T47D (cell line): ENCODE measurements around the gene ITGB5.

Experiments used
- DNase-seq, 2 experiments: peaks; one replicate each; pipeline versions ENCODE4 v3.0.0 to v3.0.0-alpha.2; 2011 to 2012; ENCODE audit warnings: low read depth in 1 of 2, low spot score in 1 of 2
- JUND ChIP-seq: IDR thresholded peaks from 2 replicates; pipeline ENCODE4 v1.6.1; 2012; ENCODE audit warnings: low read depth
- in situ Hi-C: cut with HindIII; loops from 2 replicates; pipeline ENCODE4 v1.10.0; 2016; ENCODE audit warnings: low sequenced_read_pairs, low pct_unique_long_range_greater_than_20kb

The ITGB5 gene

GRCh38 chr3:124730941-124731297 is 156.2 kb downstream of the ITGB5 start:
- no peak for TF ChIP-seq JUND
- no peak for DNase-seq
- in situ Hi-C loops = no loop called here

DNA sequence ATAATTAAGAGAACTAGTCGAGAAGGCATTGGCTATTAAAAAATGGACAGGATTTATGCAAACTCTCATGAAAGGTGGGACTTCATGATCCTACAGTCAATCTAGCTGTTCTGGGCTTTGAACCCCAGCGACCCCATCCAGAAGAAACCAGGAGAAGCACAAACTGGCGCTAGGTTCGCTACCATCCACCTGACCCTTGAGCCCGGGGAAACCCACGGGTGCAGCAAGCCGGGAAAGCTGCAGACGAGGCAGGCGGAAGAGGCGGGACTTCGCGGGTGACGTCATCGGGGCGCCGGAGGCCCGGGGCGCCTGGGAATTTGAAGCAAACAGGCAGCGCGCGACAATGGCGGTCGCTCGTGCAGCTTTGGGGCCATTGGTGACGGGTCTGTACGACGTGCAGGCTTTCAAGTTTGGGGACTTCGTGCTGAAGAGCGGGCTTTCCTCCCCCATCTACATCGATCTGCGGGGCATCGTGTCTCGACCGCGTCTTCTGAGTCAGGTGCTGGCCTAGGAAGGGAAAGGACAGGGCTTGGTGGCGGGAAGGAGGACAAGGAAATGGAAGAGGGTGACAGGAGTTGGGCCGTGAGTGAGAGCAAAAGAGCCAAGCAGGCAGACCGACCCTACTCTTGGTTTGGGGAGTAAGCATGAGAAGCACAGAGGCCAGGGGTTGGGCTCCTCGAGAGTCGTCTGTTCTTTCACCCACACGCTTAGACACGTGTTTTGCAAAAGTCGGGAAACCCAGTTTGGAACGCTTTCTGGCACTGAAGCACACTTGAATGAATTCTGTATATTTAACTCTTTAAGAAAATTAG is 156.8 kb downstream of the ITGB5 start, which contains the start of gene UMPS:
TSS of gene UMPS (plus strand) at position 324 of the 812 bp plus-strand sequence. CDS start at position 344, 20 bp downstream.
- DNase-seq = peak; percentile 77 to 89
- no peak for TF ChIP-seq JUND
- in situ Hi-C loops = no loop called here

- in situ Hi-C loops = no loop called here
- TF ChIP-seq JUND = no peak
These were observed 164.6 kb downstream of the ITGB5 start for GRCh38 chr3:124722589-124722988.

DNA sequence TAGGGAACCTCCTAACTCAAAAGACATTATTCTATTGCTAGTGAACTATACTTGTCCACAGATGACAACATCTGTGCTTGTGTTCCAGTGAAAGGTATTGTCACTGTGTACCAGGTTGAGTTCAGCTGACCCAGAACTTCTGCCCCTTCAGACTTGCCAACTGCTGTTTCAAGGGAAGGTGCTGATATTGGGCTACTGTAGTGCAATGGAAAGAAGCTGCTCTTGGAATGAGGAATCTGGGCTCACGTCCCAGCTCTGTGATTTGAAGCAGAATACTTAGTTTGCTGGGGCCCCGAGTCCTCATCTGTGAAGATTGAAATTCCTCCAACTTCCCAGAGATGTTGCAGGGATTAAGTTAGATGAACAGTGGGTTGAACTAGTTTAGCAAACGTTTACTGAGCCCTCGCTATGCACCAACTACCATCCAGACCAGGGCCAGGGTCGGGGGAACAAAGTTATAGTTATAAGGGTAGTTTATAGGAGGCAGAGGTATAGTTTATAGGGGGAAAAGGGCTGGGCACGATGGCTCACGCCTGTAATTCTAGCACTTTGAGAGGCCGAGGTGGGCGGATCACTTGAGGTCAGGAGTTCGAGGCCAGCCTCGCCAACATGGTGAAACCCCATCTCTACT is 172.8 kb downstream of the ITGB5 start:
- DNase-seq = no peak
- no peak for TF ChIP-seq JUND
- in situ Hi-C loops = no loop called here

More at GRCh38 chr3:124722589-124722988, 164.6 kb downstream of the ITGB5 start:
- no peak for DNase-seq
